Stimulated activated CD4-positive, alpha-beta T cell treated with anti-CD3 and anti-CD28 coated beads, TNF-alpha, amount 100 ng/mL, for 24 hours (primary cell): Measurements from ENCODE around the gene C19orf18.
"Not testable (repeated sequence)": the region's sequence is repeated elsewhere in the genome, so short reads cannot be mapped to it uniquely, and the experiment has no call there.

Source experiments
- DNase-seq, 3 experiments: peaks; one replicate each; pipeline ENCODE4 v3.0.0-alpha.2; 2020; ENCODE audit warnings: low read depth in 3 of 3

The C19orf18 gene

GRCh38 chr19:57974434-57974833, at the start of gene C19orf18:
Gene C19orf18, minus strand, starts transcription at chr19:57974534. Its CDS starts 102 bp downstream, at chr19:57974432.
- DNase-seq = no peak

- no peak for DNase-seq
These were observed 47.9 kb upstream of the C19orf18 start for GRCh38 chr19:58022283-58022660.

GRCh38 chr19:58021541-58022282, 47.4 kb upstream of the C19orf18 start:
- DNase-seq = peak in 1 of 3 experiments; percentile 14

- DNase-seq = no peak
These were observed 45.8 kb upstream of the C19orf18 start for GRCh38 chr19:58020129-58020528.

- DNase-seq = no peak
These were observed 39.8 kb upstream of the C19orf18 start for GRCh38 chr19:58014141-58014540.

- no peak for DNase-seq
These were observed 36.2 kb upstream of the C19orf18 start for GRCh38 chr19:58010507-58010906.

- DNase-seq = peak in 2 of 3 experiments; percentile 11 to 49
These were observed 35.5 kb upstream of the C19orf18 start for GRCh38 chr19:58009666-58010301.

GRCh38 chr19:58009301-58009665, 34.9 kb upstream of the C19orf18 start:
- DNase-seq = no peak

GRCh38 chr19:58008877-58009276, 34.5 kb upstream of the C19orf18 start:
- not testable (repeated sequence) for DNase-seq

- DNase-seq = no peak
These were observed 33.0 kb upstream of the C19orf18 start for GRCh38 chr19:58007285-58007684.

GRCh38 chr19:58003174-58003828, 29.0 kb upstream of the C19orf18 start:
- no peak for DNase-seq

- peak; percentile 69 to 80 (median 72) for DNase-seq
These were observed 28.2 kb upstream of the C19orf18 start, which contains the start of gene ZNF606 for GRCh38 chr19:58002384-58003173. Gene ZNF606, minus strand, starts transcription at chr19:58002820. Its CDS starts 1,501 bp downstream, at chr19:58001319.

GRCh38 chr19:58001895-58002369, 27.6 kb upstream of the C19orf18 start:
- DNase-seq = peak in 1 of 3 experiments; percentile 4

GRCh38 chr19:58000677-58001076, 26.3 kb upstream of the C19orf18 start:
- DNase-seq = no peak

- DNase-seq = no peak
These were observed 18.5 kb upstream of the C19orf18 start for GRCh38 chr19:57992841-57993240.

GRCh38 chr19:57978586-57979289, 4.4 kb upstream of the C19orf18 start:
- DNase-seq = no peak

- no peak for DNase-seq
These were observed 9.6 kb downstream of the C19orf18 start for GRCh38 chr19:57964761-57965160.

GRCh38 chr19:57961785-57962184, 12.5 kb downstream of the C19orf18 start:
- no peak for DNase-seq

- no peak for DNase-seq
These were observed 19.3 kb downstream of the C19orf18 start for GRCh38 chr19:57954996-57955395.

GRCh38 chr19:57949702-57950101, 24.6 kb downstream of the C19orf18 start:
- DNase-seq = no peak

GRCh38 chr19:57949296-57949695, 25.0 kb downstream of the C19orf18 start:
- DNase-seq = no peak
